ENCODE data around the gene LRRC51.

- TF ChIP-seq RAD21 (IDR thresholded peaks at IDR 0.05; ENCODE audit: low read length) (peak; percentile 15; the same call in 1 of the 2 replicates), CHD1 (IDR thresholded peaks at IDR 0.05; ENCODE audit: low read depth, low read length) (no peak), MAZ (IDR thresholded peaks at IDR 0.05; ENCODE audit: borderline replicate concordance, low read depth, low read length) (peak; percentile 94), POLR2A (IDR thresholded peaks at IDR 0.05; ENCODE audit: low read depth, low read length) (peak; percentile 67; the same call in 1 of the 2 replicates), CTCF (conservative IDR thresholded peaks at IDR 0.05; ENCODE audit: low read depth, low read length) (no peak), USF2 (IDR thresholded peaks at IDR 0.05; ENCODE audit: low read depth, low read length) (no peak; the same call in 1 of the 2 replicates), RFX5 (IDR thresholded peaks at IDR 0.05; ENCODE audit: low read depth, low read length) (no peak), CEBPB (IDR thresholded peaks at IDR 0.05; ENCODE audit: low read depth, low read length) (no peak)
Observed at GRCh38 chr11:72040491-72041363, 39.9 kb upstream of the LRRC51 start.
